Natural killer cell (primary cell): ENCODE data around the gene ECE1. TPM values are rescaled to one million over a fixed set of nuclear protein-coding genes. Genes with fewer than 3 reads are reported as not detected.

Source experiments
- ATAC-seq, 3 donors: fragments of 150-1000 bp in 2 of 3; fragments of 200-7000 bp in 1 of 3; cut with Tn5 transposase; 1 replicate in 1 of 3; 2 replicates in 2 of 3; pipeline ENCODE4 v1.10.0; 2021; ENCODE audit warnings: mild to moderate bottlenecking in 2 of 3, moderate library complexity in 2 of 3
- DNase-seq, 2 donors: peaks; one replicate each; pipeline versions ENCODE4 v3.0.0 to v3.0.0-alpha.2; 2013 to 2021; ENCODE audit warnings: mixed read lengths in 1 of 2
- H3K27ac ChIP-seq: one replicate; pipeline ENCODE4 v1.5.1; 2013; ENCODE audit warnings: mild to moderate bottlenecking, low read length
- H3K27me3 ChIP-seq: one replicate; pipeline ENCODE4 v1.6.1; 2013; ENCODE audit warnings: low read length; ENCODE audit not compliant: control insufficient read depth, insufficient read depth
- H3K36me3 ChIP-seq: one replicate; pipeline ENCODE4 v1.6.1; 2013; ENCODE audit warnings: low read length; ENCODE audit not compliant: control insufficient read depth, insufficient read depth
- H3K4me1 ChIP-seq: one replicate; pipeline ENCODE4 v1.6.1; 2013; ENCODE audit warnings: low read length; ENCODE audit not compliant: control insufficient read depth, insufficient read depth
- H3K4me3 ChIP-seq: one replicate; pipeline ENCODE4 v1.5.1; 2013; ENCODE audit warnings: low read length
- H3K9me3 ChIP-seq: one replicate; pipeline ENCODE4 v1.6.1; 2013; ENCODE audit warnings: low read length; ENCODE audit not compliant: control insufficient read depth, insufficient read depth
- H3K27ac Mint-ChIP-seq, 2 donors: one replicate each; pipeline ENCODE4 v1.8.0; 2022; ENCODE audit warnings: mild to moderate bottlenecking in 2 of 2, mixed read lengths in 2 of 2, moderate library complexity in 1 of 2
- H3K27me3 Mint-ChIP-seq, 2 donors: one replicate each; pipeline ENCODE4 v1.8.0; 2022; ENCODE audit warnings: low read depth in 2 of 2, mixed read lengths in 2 of 2
- H3K36me3 Mint-ChIP-seq: one replicate; pipeline ENCODE4 v1.8.0; 2022; ENCODE audit warnings: mixed read lengths
- H3K4me1 Mint-ChIP-seq, 2 donors: one replicate each; pipeline ENCODE4 v1.8.0; 2022; ENCODE audit warnings: mixed read lengths in 2 of 2
- H3K4me3 Mint-ChIP-seq: one replicate; pipeline ENCODE4 v1.8.0; 2022; ENCODE audit warnings: mild to moderate bottlenecking, moderate library complexity, mixed read lengths
- H3K9me3 Mint-ChIP-seq, 2 donors: one replicate each; pipeline ENCODE4 v1.8.0; 2022; ENCODE audit warnings: mixed read lengths in 2 of 2
- CTCF ChIP-seq: fragments of 200-600 bp; IDR thresholded peaks from one replicate; pipeline ENCODE4 v1.8.0; 2022; ENCODE audit warnings: antibody characterized with exemption
- whole genome bisulfite sequencing: methylation state at CpG from one replicate; pipeline ENCODE4 v1.1.7; 2013; ENCODE audit warnings: missing lambda C conversion rate; ENCODE audit not compliant: insufficient coverage; 5-methylcytosine and 5-hydroxymethylcytosine counted together
- intact Hi-C: fragments of 100-400 bp; cut with micrococcal nuclease; formaldehyde crosslinking; loops from one replicate; pipeline ENCODE4 v1.14.2; 2022
- total RNA-seq, 4 donors: library from RNA; stranded (reverse); fragments of 120-200 nt in 1 of 4; gene quantifications; one replicate each; pipeline versions ENCODE4 v1.2.3 to v1.2.4, GENCODE V29; 2013 to 2022

ECE1 gene
- total RNA-seq, 3 donors from 2014 or later (not counting 1 experiment from before 2014, with no cell fraction given), result 47.2 to 70.1 (median 50.7) TPM

- Histone ChIP-seq H3K27ac (no peak overlapping the region), H3K4me1 (peaks cover 5% of the 10 kb centered on the region), H3K9me3 (no peaks in the 10 kb centered on the region), H3K4me3 (no peak overlapping the region), H3K36me3 (no peaks in the 10 kb centered on the region), H3K27me3 (no peaks in the 10 kb centered on the region)
- no peak for ATAC-seq
- no peak for TF ChIP-seq CTCF
- H3K27ac Mint-ChIP-seq, result no peak overlapping the region
- DNase-seq, result no peak
- intact Hi-C loops, result no loop called here
- no peak overlapping the region for H3K4me3 Mint-ChIP-seq
- H3K36me3 Mint-ChIP-seq, result no peaks in the 10 kb centered on the region
- peaks cover 17 to 52% of the 10 kb centered on the region in 2 donors for H3K4me1 Mint-ChIP-seq
- WGBS, result 96% methylated on average over 15 of the region's 16 CpGs
- no peaks in the 10 kb centered on the region for H3K27me3 Mint-ChIP-seq
- no peaks in the 10 kb centered on the region for H3K9me3 Mint-ChIP-seq
Observed at GRCh38 chr1:21317035-21317689, 26.9 kb upstream of the ECE1 start.

GRCh38 chr1:21314743-21315396 lies 24.6 kb upstream of the ECE1 start:
- no peaks in the 10 kb centered on the region for H3K9me3 ChIP-seq
- no peak for DNase-seq
- Mint-ChIP-seq H3K27me3 (no peaks in the 10 kb centered on the region), H3K36me3 (no peaks in the 10 kb centered on the region), H3K4me3 (no peak overlapping the region), H3K27ac (peak overlapping the region in 1 of 2 donors; percentile 10), H3K4me1 (peaks cover 18 to 47% of the 10 kb centered on the region in 2 donors), H3K9me3 (no peaks in the 10 kb centered on the region)
- no peak for ATAC-seq
- TF ChIP-seq CTCF, result no peak
- no peak overlapping the region for H3K4me3 ChIP-seq
- no peak overlapping the region for H3K27ac ChIP-seq
- H3K27me3 ChIP-seq, result no peaks in the 10 kb centered on the region
- H3K4me1 ChIP-seq, result no peaks in the 10 kb centered on the region
- H3K36me3 ChIP-seq, result no peaks in the 10 kb centered on the region
- intact Hi-C loops, result no loop called here
- 93% methylated on average over 2 of the region's 2 CpGs for WGBS

GRCh38 chr1:21313886-21314721 lies 23.8 kb upstream of the ECE1 start:
- no peaks in the 10 kb centered on the region for H3K9me3 Mint-ChIP-seq
- Histone ChIP-seq H3K27me3 (no peaks in the 10 kb centered on the region), H3K36me3 (no peaks in the 10 kb centered on the region), H3K9me3 (no peaks in the 10 kb centered on the region), H3K27ac (no peak overlapping the region), H3K4me1 (no peaks in the 10 kb centered on the region), H3K4me3 (no peak overlapping the region)
- intact Hi-C loops, result no loop called here
- no peak overlapping the region for H3K4me3 Mint-ChIP-seq
- peak overlapping the region in 1 of 2 donors; percentile 10 for H3K27ac Mint-ChIP-seq
- no peaks in the 10 kb centered on the region for H3K27me3 Mint-ChIP-seq
- DNase-seq (no peak), ATAC-seq (no peak)
- no peaks in the 10 kb centered on the region for H3K36me3 Mint-ChIP-seq
- no peak for TF ChIP-seq CTCF
- WGBS, result 87% methylated on average over 19 of the region's 19 CpGs
- H3K4me1 Mint-ChIP-seq, result peaks cover 13 to 41% of the 10 kb centered on the region in 2 donors
